Spleen (tissue), 7 donors: Measurements from ENCODE around the gene CHST12.

Experiments
- CTCF ChIP-seq, 11 experiments: fragments of 200-600 bp in 7 of 11; fragments of 450-650 bp in 4 of 11; sonication (generic) in 4 of 11; IDR thresholded peaks in 8 of 11; conservative IDR thresholded peaks in 3 of 11; 1 replicate in 7 of 11; 2 replicates in 4 of 11; pipeline versions ENCODE4 v1.4.0 to v1.8.0; 2016 to 2021; ENCODE audit warnings: antibody characterized with exemption in 11 of 11, inconsistent platforms in 4 of 11, mild to moderate bottlenecking in 1 of 11
- POLR2AphosphoS5 ChIP-seq, 3 donors: sonication (generic); formaldehyde crosslinking; IDR thresholded peaks; one replicate each; pipeline ENCODE4 v1.5.1; 2017; ENCODE audit warnings: antibody characterized with exemption in 3 of 3
- donor health status: DM: no; HTN: no; CAD: no; lungs with moderate emphysema.
- donor health status: DM: no; HTN: no; CAD: no.
- donor health status: DM: no; HTN: no; CAD: no.

GRCh38 chr7:2438775-2439174 lies 35.4 kb downstream of the CHST12 start:
- TF ChIP-seq POLR2AphosphoS5 (IDR thresholded peaks at IDR 0.05) (no peak), CTCF (IDR thresholded peaks at IDR 0.05 in 8 of 11, conservative IDR thresholded peaks at IDR 0.05 in 3 of 11) (no peak)
